NCI-H524 treated with DMSO at 0.1 percent for 48 hours (cell line): ENCODE results near the gene AP1M1.

Source experiments
- DNase-seq: peaks from one replicate; lab custom pipeline; 2025; lab: John Stamatoyannopoulos, UW

Gene AP1M1

DNA sequence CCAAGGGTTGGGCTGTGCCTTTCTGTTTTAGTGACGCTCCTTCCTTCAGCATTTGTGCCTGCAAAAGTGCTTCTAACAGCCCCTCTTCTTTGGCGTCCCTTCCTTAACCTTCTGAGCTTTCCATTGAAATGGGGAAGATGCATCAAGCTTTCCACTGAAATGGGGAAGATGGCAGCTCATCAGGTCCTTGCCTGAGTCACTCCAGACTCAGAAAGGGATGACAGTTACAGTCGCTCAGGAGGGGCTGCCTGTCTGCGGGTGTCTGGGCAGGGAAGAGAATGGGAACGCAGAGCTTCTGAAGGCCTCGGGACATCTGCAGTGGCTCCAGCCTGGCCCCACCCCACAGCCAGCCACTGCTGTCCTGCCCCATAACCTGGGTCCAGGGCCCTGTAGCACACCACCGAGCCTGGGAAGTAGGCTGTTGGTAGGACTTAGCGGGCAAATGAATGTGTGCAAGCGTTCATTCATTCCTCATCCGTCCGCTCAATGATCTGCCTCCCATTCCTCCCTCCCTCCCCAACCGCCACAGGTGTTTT is 9.8 kb downstream of the AP1M1 start:
- DNase-seq: no peak

DNA sequence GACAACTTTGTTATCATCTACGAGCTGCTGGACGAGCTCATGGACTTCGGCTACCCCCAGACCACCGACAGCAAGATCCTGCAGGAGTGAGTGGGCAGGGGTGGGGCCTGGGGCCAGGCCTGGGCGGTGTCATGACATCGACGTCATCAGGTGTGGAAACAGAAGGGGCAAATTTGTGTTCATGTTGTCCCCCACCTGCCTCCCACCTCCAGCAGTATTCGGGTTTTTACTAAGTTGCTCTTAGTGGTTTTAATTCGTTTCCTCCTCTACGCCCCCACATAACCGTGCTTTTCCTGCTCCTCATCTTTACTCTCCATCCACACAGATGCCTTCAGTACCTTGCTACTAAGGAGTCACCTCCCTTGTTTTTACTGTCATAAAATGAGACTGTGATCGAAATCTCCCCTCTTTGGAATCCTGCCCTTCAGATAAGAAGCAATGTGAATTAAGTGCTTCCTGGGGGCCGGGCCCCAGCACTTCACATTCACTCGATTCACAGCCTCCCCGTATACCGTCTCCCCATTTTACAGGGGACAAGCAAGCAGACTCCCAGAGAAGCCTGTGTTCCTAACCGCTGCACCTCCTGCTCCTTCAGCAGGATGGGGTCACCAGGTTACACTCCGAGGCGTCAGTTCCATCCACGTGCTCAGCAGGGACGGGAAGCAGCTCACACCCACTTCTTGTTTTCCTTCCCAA is 10.5 kb downstream of the AP1M1 start:
- DNase-seq: no peak

DNA sequence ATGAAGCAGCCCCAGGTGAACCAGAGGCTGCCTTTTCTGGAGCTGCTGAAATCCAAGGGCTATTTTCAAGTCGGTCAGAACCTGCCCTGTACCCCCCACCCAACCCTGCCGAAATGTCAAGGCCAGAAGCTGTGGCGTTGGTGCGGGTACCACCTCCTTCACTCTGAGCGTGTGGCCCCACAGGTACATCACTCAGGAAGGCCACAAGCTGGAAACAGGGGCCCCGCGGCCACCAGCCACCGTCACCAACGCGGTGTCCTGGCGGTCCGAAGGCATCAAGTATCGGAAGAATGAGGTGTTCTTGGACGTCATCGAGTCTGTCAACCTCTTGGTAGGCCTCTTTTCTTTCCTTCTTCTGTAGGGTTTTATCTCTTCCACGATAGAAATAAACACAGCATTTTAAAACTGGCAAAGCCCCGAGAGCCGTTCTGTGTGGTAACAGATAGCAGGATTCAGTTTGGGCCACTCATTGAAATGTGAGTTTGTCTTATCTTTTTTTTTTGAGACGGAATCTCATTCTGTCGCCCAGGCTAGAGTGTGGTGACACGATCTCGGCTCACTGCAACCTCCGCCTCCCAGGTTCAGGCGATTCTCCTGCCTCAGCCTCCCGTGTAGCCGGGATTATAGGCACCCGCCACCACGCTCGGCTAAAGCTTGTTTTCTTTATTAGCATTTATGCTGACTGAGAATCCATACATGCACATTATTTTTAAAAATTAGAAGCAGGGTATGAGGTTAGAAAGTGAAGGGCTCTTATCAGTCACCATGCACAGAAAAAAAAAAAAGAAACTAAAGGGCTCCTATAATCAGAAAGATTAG is 11.3 kb downstream of the AP1M1 start:
- no peak for DNase-seq

DNA sequence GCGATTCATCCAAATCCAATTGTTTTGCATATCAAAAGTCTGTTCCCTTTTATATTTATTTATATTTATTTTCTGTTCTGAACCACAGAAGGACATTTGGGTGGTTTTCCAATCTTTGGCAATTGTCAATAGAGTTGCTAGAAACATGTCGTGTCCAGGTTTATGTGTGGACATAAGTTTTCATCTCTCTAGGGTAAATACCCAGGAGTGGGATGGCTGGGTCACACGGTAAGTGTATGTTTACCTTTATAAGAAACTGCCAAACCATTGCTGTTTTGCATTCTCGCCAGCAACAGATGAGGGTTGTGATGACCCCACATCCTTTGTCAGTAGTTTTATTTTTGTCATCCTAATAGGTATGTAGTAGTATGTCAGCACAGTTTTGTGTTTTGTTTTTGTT is 12.5 kb downstream of the AP1M1 start:
- DNase-seq: no peak

DNA sequence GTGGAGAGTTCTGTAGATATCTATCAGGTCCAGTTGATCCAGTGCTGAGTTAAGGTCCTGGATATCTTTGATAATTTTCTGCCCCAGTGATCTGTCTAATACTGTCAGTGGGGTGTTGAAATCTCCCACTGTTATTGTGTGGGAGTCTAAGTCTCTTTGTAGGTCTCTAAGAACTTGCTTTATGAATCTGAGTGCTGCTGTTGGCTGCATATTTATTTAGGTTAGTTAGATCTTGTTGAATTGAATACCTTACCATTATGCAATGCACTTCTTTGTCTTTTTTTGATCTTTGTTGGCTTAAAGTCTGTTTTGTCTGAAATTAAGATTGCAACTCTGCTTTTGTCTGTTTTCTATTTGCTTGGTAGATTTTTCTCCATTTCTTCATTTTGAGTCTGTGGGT is 15.4 kb downstream of the AP1M1 start:
- no peak for DNase-seq

DNA sequence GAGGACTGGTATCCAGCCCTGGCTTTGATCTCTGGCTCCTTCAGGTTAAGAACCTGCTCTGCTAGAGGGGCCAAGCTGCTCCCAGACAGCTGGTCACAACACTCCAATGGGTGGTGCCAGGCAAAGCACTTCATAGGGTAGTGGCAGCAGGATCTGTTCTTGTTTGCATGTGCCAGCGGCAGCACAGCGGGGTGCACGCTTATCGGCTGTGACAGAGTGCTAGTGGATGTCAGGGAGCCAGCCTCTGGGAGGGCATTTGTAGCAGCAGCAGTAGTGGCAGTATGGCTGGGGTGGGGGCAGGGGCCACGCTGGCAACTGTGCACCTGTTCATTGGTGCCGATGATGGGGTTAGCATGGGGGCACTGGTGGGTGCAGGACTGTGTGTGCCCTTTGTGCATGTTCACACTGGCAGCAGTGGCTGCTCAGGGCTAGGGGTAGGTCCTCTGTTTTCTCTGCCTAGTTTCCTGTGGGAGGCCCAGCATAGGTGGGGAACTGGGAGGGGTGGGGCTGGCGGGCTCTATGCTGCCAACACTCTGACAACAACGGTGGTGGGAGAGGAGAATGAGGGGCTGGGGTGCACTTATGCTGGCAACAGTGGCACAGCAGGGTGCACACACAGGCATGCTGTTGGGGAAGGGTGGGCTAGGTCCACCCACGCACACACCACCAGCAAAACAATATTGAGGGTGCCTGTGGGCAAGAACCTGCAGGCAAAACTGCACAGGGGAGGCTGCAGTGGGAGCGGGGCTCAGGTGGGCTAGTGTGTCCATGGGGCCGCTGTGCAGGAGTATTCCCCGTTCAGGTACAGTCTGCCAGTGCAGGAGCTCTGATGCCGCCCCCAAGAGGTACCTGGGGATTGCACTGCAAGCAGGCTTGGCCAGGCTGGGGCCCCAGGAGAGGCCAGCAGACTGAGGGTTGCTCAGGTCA is 19.3 kb downstream of the AP1M1 start:
- peak; percentile 90 for DNase-seq

DNA sequence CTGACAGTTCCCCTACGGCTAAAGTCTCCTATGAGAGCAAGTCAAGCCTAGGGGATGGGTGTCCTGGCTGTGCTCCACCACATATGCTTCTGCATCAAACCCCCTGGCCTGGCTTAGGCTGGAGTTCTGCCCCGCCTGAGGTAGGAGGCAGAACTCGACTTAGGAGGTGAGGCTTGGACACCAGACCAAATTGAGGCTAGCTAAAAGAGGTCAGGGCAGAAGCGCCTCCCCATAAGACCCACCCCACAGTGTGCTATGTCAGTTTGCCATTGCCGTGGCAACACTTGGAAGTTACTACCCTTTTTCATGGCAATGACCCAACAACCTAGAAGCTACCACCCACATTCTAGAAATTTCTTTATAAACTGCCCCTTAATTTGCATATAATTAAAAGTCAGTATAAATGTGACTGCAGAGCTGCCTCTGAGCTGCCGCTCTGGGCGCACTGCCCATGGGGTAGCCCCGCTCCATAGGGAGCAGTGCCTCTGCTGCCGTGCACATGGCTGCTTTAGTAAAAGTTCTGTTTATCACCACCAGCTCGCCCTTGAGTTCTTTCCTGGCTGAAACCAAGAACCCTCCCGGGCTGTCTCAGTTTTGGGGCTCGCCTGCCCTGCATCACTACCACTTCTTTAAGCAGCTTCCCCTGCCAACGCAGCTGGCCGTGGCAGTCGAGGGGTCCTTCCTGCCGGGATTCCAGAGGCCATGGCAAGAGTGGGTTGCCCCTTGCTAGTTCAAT is 20.2 kb downstream of the AP1M1 start:
- DNase-seq: no peak

DNA sequence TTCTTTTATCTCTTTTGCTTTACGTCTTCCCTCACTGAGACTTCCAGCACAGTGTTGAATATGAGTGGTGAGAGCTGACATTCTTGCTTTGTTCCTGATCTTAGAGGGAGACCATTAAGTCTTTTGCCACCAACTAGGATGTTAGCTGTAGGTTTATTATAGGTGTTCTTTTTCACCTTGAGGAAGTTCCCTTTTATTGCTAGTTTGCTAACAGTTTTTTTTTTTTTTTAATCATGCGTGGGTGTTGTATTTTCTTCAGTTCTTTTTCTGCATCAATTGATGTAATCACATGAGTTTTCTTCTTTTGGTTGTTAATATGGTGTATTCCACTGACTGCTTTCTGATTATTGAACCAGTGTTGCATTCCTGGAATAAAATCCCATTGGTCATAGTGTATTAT is 21.1 kb downstream of the AP1M1 start:
- no peak for DNase-seq

DNA sequence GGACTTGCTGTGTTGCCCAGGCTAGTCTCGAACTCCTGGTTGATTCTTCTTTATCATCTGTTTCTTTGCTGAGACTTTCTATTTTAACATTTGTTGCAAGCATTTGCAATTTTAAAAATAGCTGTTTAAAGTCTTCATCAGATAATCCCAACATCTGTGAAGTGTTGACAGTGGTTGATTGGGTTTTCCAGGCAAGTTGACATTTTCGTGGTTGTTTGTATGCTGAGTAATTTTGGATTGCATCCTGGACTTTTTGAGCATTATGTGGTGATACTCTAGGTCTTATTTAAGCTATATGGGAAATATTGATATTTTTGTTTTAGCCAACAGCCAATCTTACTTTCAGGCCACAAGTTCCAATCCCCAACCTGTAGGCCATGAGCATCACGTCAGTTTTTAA is 25.1 kb downstream of the AP1M1 start:
- no peak for DNase-seq

DNA sequence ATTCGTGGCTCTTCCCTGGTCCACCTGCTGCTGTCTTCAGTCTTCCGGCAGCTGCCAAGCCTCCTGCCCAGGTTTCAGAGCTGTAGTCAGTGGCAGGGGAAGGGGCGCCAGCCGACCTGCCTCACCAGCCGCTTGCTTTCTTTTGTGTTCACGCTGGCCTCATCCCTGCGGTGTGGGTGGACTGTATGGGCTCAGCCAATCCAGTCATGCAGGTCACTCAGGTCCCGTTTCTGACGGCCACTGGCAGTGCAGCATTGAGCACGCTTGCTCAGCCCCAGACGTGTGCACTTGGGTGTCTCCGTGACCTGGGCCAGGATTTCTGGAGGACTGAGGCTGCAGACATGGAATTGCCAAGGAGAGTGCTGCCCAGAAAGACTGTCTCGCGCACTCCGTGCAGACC is 26.0 kb downstream of the AP1M1 start:
- DNase-seq: no peak

DNA sequence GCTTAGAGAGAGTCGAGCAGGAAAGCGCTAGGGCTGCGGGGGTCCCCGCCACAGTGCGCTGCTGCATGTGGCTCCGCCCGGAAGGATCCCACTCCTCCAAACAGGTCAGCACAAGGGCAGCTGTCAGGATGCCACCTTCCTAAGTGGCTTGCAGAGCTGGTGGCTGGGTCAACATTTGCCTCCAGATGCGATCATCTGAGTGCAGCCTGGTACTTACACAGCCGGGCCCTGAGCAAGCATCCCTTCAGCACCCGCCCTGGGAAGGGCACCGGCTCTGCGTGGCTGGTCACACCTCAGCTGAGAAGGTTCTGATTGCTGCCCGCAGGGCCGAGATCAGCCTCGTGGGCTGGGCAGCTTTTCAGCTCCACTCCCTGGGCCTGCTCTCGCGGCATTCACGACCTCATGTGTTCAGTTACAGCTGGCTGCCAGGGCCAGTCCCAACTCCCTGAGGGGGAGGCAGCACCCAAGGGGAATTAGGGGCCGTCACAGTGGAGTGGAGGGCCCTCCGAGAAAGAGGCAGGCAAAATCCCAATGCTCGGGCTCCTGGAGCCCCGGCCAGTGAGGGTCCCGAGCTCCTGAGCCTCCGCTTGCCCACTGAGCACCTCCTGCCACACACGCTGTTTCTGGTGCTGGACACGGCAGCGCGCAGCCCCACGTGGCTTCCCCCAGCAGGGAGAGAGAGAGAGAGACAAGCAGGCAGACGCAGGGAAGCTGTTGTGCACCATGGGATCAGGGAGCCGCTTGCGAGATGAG is 26.8 kb downstream of the AP1M1 start:
- DNase-seq: no peak

DNA sequence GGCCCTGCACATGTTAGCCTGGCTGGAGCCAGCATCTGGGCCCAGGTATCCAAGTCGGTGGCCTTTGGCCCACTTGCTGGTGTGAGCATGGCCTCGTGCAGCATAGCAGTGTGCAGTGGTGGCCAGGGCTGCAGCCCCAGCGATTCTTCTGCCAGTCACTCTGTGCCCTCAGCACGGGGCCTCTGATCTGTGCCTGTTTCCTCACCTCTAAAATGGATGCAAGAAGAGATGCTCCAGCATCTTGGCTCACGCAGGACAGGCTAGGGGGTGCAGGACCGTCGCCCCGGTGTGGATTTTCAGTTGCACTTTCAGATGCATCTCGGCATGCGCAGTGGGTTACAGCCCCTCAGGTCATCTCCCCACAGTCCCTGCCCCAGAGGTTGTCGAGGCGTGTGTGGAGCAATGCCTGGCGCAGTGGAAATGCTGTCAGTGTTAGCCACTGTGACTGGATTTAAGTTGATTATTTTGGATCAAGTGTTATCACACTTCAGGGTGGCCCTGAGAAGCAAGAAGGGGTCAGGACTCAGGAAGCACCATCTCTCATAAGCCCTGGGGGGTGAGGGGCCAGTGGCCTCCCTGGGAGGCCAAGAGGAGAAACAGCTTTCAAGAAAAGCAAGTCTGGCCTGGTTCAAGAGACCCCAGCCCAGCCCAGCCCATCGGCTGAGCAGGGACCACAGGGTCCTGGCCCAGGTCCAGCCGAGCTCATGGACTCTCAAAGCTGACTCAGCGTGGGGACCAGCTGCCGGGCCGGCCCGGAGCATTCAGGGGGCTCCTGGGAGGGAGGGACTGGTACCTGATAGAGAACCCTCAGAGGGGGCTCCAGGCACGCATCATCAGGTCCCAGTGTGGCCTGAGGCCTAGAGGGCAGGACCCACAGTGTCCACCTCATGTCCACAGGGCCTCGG is 27.8 kb downstream of the AP1M1 start:
- DNase-seq: no peak

DNA sequence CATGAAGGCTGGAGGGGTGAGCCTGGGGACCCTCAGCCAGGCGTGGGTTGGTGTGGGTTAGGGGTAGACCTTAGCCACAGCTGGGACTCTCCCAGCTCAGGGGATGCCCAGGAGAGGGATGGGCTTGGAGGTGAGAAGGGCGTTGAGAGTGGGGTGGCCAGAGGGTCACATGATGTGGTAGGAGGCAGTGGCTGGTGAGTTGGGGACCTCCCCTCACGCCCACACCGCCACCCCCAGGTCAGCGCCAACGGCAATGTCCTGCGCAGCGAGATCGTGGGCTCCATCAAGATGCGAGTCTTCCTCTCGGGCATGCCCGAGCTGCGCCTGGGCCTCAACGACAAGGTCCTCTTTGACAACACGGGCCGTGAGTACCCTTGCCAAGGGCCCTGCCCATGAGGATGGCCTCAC is 28.5 kb downstream of the AP1M1 start:
- no peak for DNase-seq

DNA sequence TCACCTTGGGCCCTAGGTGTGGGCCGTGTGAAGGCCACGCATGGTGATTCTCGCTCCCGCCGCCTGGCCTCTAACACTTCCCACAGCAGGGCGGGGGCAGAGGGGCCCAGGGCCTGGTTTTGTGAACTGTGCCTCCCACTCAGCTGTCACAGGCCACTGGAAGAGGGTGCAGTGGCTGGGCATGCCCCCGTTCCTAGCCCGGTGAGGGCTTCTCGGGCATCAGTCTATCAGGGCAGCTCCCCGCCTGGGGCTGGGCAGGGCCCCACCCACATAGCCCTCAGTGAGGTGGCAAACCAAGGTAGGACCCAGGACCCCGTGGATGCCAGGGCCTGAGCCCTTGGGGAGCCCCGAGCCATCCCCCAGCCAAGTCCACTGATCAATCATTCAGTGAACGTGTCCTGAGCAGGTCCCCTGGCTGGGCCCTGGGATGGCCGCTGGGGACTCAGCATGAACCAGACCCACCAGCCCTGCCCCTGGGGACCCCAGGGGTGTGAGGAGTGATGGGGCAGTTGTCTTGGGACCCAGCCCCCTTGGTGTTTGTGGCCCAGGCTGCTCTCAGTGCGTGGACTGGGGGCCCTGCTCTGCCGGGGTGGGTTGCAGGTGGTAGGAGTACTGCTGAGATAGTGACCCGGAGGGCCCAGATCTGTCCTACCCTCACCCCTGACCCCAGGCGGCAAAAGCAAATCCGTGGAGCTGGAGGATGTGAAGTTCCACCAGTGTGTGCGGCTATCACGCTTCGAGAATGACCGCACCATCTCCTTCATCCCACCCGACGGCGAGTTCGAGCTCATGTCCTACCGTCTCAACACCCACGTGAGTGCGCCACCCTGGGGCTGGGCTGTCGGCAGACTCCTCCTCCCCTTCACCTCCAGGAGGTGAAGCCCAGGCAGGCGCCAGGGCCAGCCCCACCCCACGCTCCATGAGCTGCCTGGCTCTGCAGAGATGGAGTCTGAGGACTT is 29.4 kb downstream of the AP1M1 start:
- DNase-seq: no peak

DNA sequence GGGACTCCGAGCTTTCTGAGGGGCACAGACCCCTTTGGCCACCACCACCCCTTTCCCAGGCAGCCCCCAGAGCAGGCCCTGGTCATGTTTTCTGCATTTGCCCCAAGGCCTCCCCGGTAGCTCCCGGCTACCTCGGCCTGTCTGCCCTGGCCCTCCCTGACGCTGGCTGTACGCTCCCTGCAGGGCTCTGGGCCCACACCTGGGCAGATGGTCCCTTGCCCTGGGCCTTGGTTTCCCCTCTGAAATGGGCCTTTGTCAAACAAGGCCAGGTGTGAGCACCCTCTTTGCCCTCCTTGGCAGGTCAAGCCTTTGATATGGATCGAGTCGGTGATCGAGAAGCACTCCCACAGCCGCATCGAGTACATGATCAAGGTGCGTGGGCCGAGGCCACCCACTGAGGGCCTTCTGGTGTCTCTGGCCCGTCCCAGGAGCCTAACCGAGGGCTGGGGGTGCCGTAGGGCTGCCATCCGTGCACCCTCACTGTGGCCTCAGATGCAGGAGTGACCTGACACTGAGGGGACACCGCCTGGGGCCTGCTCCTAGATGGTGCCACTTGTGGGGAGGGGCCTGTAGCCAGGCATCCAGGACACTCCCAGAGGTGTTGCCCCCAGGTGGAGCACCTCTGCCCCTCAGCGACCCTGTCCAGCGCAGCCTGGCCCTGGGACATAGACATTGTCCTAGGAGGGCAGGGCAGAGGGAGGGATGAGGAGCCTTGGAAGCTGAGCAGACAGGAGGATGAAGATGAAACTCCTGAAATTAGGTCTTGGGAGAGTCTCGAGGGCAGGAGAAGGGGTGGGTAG is 30.3 kb downstream of the AP1M1 start:
- no peak for DNase-seq

DNA sequence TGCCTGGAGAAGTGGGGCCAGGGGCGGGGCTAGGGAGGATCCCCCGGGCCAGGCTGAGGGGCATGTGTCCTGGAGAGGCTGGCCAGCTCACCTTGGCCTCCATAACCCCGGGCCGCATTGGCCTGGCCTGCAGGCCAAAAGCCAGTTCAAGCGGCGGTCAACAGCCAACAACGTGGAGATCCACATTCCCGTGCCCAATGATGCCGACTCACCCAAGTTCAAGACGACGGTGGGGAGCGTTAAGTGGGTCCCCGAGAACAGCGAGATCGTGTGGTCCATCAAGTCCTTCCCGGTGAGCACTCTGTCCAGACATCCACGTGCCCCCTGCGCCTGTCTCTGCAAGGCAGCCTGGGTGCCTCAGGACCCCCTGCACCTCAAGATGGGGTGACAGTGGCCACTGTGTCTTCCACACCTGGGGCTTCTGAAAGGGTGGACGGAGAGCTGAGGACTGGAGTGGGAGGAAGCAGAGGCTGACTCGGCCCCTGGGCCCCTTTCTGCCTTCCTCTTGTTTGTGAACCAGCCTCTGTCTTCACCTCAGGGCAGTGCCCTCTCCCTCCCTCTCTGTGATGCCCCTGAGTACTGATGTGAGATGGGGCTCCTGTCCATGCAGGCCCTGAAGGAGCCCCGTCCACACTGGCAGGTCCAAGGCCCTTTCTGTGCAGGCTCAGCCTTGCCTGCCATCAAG is 31.1 kb downstream of the AP1M1 start:
- DNase-seq: no peak

DNA sequence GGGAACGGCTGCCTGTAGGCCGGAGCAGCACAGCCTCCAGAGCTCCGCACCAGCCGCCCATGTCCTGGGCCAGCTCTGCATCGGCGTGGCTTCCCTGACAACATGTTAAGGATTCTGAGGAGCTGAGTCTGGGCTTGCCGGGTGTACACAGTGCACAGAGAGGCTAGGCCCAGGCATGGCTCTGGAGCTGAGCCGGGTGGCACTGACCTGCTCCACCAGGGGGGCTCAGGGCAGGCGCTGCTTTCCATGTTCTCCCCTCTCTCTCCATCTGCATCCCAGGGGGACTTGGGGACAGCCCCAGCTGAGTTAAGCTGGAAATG is 31.6 kb downstream of the AP1M1 start:
- no peak for DNase-seq
